Large intestine (tissue), 3 donors: ENCODE data around the gene USP40. TPM values are rescaled to one million over a fixed set of nuclear protein-coding genes. Genes with fewer than 3 reads are reported as not detected.
"Not testable (repeated sequence)": the region's sequence is repeated elsewhere in the genome, so short reads cannot be mapped to it uniquely, and the experiment has no call there.

Experiments
- DNase-seq, 2 donors: peaks; one replicate each; pipeline versions ENCODE4 v3.0.0 to v3.0.0-alpha.2; 2013
- H3K27ac ChIP-seq: one replicate; pipeline ENCODE4 v1.5.1; 2013; ENCODE audit warnings: low read length
- H3K27me3 ChIP-seq: 2 replicates; pipeline ENCODE4 v1.6.1; 2013; ENCODE audit warnings: low read length; ENCODE audit not compliant: control insufficient read depth, insufficient read depth
- H3K36me3 ChIP-seq: 2 replicates; pipeline ENCODE4 v1.6.1; 2013; ENCODE audit warnings: low read length; ENCODE audit not compliant: control insufficient read depth, insufficient read depth
- H3K4me1 ChIP-seq: one replicate; pipeline ENCODE4 v1.6.1; 2013; ENCODE audit warnings: low read length; ENCODE audit not compliant: control insufficient read depth, insufficient read depth
- H3K4me3 ChIP-seq: one replicate; pipeline ENCODE4 v1.5.1; 2013; ENCODE audit warnings: low read length
- H3K9me3 ChIP-seq: one replicate; pipeline ENCODE4 v1.6.1; 2013; ENCODE audit warnings: mild to moderate bottlenecking, low read depth, low read length, moderate library complexity; ENCODE audit not compliant: control insufficient read depth
- WGBS: methylation state at CpG from one replicate; pipeline ENCODE4 v1.1.5; 2013; ENCODE audit warnings: low lambda C conversion rate; ENCODE audit not compliant: insufficient coverage; 5-methylcytosine and 5-hydroxymethylcytosine counted together
- polyA plus RNA-seq: library from polyadenylated mRNA; unstranded; fragments of 120-200 nt; gene quantifications from one replicate; pipeline ENCODE4 v1.2.1, GENCODE V29; 2013

Gene USP40
- polyA plus RNA-seq, 1 donor = 33.6 TPM

DNA sequence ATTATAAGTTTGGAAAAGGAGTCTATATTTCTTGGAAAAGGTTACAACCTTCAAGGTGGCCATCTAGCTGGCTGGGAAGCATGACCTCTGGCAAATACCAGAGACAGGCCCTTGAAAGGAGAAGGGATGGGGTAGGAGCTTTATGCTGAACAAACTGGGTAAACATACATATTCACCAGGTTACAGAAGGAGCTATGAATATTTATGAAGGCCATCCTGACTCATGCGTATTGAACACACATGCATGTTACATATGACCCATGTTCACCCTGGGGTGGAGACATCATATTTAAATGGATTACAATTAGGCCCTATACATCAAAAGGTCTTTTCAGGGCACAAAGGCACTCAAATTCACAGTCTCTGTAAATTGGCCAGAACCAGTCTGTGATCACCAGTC lies 26.1 kb upstream of the USP40 start:
- H3K36me3 ChIP-seq, H3K4me3 ChIP-seq: not testable (repeated sequence)
- WGBS = no CpG with 5 or more reads among the region's 1 CpG

GRCh38 chr2:233588400-233588799 lies 21.8 kb upstream of the USP40 start:
- peak; percentile 26 to 62 for DNase-seq
- WGBS = 67% methylated on average over 1 of the region's 2 CpGs
- no peaks in the 10 kb centered on the region for H3K27me3 ChIP-seq
- no peaks in the 10 kb centered on the region for H3K36me3 ChIP-seq
- peaks cover 3% of the 10 kb centered on the region for H3K4me1 ChIP-seq
- H3K9me3 ChIP-seq = no peaks in the 10 kb centered on the region
- H3K27ac ChIP-seq = no peak overlapping the region
- no peak overlapping the region for H3K4me3 ChIP-seq

More for the DNA sequence above, 26.1 kb upstream of the USP40 start:
- H3K9me3 ChIP-seq, H3K27ac ChIP-seq, DNase-seq, H3K27me3 ChIP-seq, H3K4me1 ChIP-seq: not testable (repeated sequence)

DNA sequence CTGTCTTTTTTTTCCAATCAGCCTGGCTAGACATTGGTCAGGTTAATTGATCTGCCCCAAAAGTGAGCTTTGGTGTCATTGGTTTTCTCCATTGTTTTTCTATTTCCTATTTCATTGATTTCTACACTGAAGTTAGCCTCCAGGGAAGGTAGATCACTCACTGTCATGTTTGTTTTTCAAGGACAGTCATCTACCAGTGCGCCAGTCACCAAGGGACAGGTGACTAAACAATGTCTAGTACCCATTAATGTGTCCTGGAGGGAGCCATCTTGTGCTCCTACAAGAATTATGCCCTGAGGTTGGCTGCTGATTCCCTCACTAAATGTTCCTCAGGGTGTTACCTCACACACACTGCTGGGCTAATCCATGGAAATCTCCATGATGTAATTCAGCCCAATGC lies 17.6 kb upstream of the USP40 start:
- H3K4me3 ChIP-seq = no peak overlapping the region
- H3K27me3 ChIP-seq = no peaks in the 10 kb centered on the region
- no peaks in the 10 kb centered on the region for H3K9me3 ChIP-seq
- peaks cover 3% of the 10 kb centered on the region for H3K4me1 ChIP-seq
- DNase-seq = no peak
- no peaks in the 10 kb centered on the region for H3K36me3 ChIP-seq
- no CpG with 5 or more reads among the region's 1 CpG for WGBS
- no peak overlapping the region for H3K27ac ChIP-seq

DNA sequence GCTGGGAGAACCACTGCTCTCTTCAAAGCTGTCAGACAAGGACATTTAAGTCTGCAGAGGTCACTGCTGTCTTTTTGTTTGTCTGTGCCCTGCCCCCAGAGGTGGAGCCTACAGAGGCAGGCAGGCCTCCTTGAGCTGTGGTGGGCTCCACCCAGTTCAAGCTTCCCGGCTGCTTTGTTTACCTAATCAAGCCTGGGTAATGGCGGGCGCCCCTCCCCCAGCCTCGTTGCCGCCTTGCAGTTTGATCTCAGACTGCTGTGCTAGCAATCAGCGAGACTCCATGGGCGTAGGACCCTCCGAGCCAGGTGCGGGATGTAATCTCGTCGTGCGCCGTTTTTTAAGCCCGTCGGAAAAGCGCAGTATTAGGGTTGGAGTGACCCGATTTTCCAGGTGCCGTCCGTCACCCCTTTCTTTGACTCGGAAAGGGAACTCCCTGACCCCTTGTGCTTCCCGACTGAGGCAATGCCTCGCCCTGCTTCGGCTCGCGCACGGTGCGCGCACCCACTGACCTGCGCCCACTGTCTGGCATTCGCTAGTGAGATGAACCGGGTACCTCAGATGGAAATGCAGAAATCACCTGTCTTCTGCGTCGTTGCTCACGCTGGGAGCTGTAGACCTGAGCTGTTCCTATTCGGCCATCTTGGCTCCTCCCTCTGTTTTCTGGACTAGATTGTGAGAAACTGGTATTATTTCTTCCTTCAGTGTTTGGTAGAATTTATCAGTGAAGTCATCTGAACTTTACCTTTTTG lies 16.8 kb upstream of the USP40 start:
- H3K4me3 ChIP-seq, H3K4me1 ChIP-seq, H3K27ac ChIP-seq, H3K27me3 ChIP-seq, H3K9me3 ChIP-seq, H3K36me3 ChIP-seq, DNase-seq: not testable (repeated sequence)
- WGBS = no CpG with 5 or more reads among the region's 35 CpGs

DNA sequence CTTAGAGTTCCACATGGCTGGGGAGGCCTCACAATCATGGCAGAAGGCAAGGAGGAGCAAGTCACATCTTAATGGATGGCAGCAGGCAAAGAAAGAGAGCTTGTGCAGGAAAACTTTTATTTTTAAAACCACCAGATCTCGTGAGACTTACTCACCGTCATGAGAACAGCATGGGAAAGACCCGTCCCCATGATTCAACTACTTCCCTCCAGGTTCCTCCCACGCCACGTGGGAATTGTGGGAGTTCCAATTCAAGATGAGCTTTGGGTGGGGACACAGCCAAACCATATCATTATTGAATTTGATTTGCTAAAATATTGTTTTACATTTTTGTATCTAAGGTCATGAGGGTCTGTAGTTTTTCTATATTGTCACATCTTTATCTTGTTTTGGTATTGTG lies 10.8 kb upstream of the USP40 start:
- H3K27me3 ChIP-seq, H3K9me3 ChIP-seq, DNase-seq, H3K27ac ChIP-seq, H3K4me3 ChIP-seq, H3K36me3 ChIP-seq, H3K4me1 ChIP-seq: not testable (repeated sequence)
- WGBS = no CpG with 5 or more reads among the region's 5 CpGs

GRCh38 chr2:233572468-233572867 lies 5.9 kb upstream of the USP40 start:
- DNase-seq = no peak
- Histone ChIP-seq H3K27me3 (peaks cover 2% of the 10 kb centered on the region), H3K9me3 (no peaks in the 10 kb centered on the region), H3K27ac (no peak overlapping the region), H3K4me3 (no peak overlapping the region), H3K36me3 (no peaks in the 10 kb centered on the region), H3K4me1 (no peaks in the 10 kb centered on the region)
- WGBS = no CpG with 5 or more reads among the region's 4 CpGs

GRCh38 chr2:233571462-233571861 lies 4.9 kb upstream of the USP40 start:
- Histone ChIP-seq H3K27me3 (peaks cover 2% of the 10 kb centered on the region), H3K4me3 (no peak overlapping the region), H3K27ac (no peak overlapping the region), H3K9me3 (no peaks in the 10 kb centered on the region), H3K36me3 (no peaks in the 10 kb centered on the region), H3K4me1 (no peaks in the 10 kb centered on the region)
- DNase-seq = no peak
- 80% methylated on average over 1 of the region's 2 CpGs for WGBS

- H3K4me3 ChIP-seq = no peak overlapping the region
- no peaks in the 10 kb centered on the region for H3K9me3 ChIP-seq
- H3K27me3 ChIP-seq = peaks cover 2% of the 10 kb centered on the region
- H3K27ac ChIP-seq = no peak overlapping the region
- no peaks in the 10 kb centered on the region for H3K36me3 ChIP-seq
- no peak for DNase-seq
- no peaks in the 10 kb centered on the region for H3K4me1 ChIP-seq
- 100% methylated on average over 1 of the region's 1 CpG for WGBS
These were observed 4.4 kb upstream of the USP40 start for GRCh38 chr2:233571001-233571400.

GRCh38 chr2:233565685-233566140 lies 869 bp downstream of the USP40 start:
- Histone ChIP-seq H3K27ac (no peak overlapping the region), H3K27me3 (peaks cover 2% of the 10 kb centered on the region), H3K36me3 (peaks cover under 1% of the 10 kb centered on the region), H3K4me3 (peak overlapping the region; percentile 95), H3K4me1 (no peaks in the 10 kb centered on the region), H3K9me3 (no peaks in the 10 kb centered on the region)
- 0% methylated on average over 1 of the region's 6 CpGs for WGBS
- no peak for DNase-seq

DNA sequence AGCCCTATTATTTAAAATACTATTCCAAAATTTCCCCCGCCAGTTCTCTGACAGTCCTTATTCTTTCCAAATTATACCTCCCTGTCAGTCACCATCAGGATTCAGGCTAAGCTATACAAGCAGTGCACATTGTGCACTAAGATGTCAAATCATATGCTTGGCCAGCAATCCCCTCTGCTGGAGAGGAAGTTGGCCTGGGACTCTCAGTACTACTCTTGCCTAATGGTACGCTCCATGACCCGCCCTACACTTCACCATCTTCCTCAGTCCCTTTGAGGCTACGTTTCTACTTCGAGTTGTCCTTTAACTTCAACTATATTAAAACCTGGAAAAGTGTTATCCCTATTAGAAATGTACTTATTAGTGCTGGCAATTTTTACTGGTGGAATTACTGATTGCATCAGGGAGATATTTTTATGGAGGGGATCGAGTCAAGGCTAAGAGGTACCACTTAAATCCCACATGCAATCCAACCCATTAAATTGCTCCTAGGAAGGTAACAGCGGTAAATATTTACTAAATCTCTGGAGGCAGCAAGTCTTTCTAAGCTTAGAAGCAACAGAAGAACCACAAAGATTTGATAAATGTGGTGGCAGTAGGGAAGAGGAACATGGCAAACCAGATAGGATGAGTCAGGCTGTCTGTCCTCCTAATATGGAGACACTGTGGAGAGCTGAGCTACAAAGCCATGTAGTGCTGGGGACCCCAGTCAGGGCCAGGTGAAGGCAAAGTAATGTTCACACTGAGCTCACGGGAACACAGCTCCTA lies 2.7 kb downstream of the USP40 start:
- whole genome bisulfite sequencing = no CpG with 5 or more reads among the region's 8 CpGs
- DNase-seq = no peak
- Histone ChIP-seq H3K4me1 (no peaks in the 10 kb centered on the region), H3K4me3 (no peak overlapping the region), H3K9me3 (no peaks in the 10 kb centered on the region), H3K27me3 (no peaks in the 10 kb centered on the region), H3K36me3 (peaks cover 4% of the 10 kb centered on the region), H3K27ac (no peak overlapping the region)
